HEK293 (cell line): ENCODE data around the gene SNN.

Experiments
- CTCF ChIP-seq: fragments of 450-650 bp; formaldehyde crosslinking; IDR thresholded peaks from 2 replicates; pipeline ENCODE4 v1.5.1; 2016; ENCODE audit warnings: missing biosample characterization, missing genetic modification characterization
- PBX3 ChIP-seq: sonication (generic); formaldehyde crosslinking; IDR thresholded peaks from 2 replicates; pipeline ENCODE4 v1.8.1; 2022; ENCODE audit warnings: mild to moderate bottlenecking, moderate library complexity, missing genetic modification reagents
- ZNF239 ChIP-seq: fragments of 450-650 bp; formaldehyde crosslinking; IDR thresholded peaks from 2 replicates; pipeline ENCODE4 v1.5.1; 2016; ENCODE audit warnings: missing biosample characterization, missing genetic modification characterization
- ZNF266 ChIP-seq: fragments of 450-650 bp; formaldehyde crosslinking; IDR thresholded peaks from 2 replicates; pipeline ENCODE4 v1.5.1; 2016; ENCODE audit warnings: missing biosample characterization, missing genetic modification characterization, low read depth
- ZNF426 ChIP-seq: fragments of 450-650 bp; formaldehyde crosslinking; IDR thresholded peaks from 2 replicates; pipeline ENCODE4 v1.5.1; 2017; ENCODE audit warnings: missing biosample characterization, missing genetic modification characterization, mild to moderate bottlenecking, inconsistent platforms, moderate library complexity
- ZNF473 ChIP-seq: fragments of 450-650 bp; formaldehyde crosslinking; IDR thresholded peaks from 2 replicates; pipeline ENCODE4 v1.5.1; 2017; ENCODE audit warnings: missing biosample characterization, missing genetic modification characterization

- TF ChIP-seq CTCF (tag by site-specific recombination) (no peak), ZNF266 (tag by site-specific recombination) (no peak), PBX3 (CRISPR knock-in tag) (no peak), ZNF426 (no peak), ZNF239 (tag by site-specific recombination) (no peak), ZNF473 (tag by site-specific recombination) (no peak)
Measured at GRCh38 chr16:11624636-11625607, 43.3 kb upstream of the SNN start.
